Lower leg skin (tissue), 3 donors: ENCODE data around the gene FAM107B.

Experiments used
- CTCF ChIP-seq, 3 donors: fragments of 450-650 bp; IDR thresholded peaks; one replicate each; pipeline ENCODE4 v1.5.1; 2016; ENCODE audit warnings: antibody characterized with exemption in 3 of 3, mild to moderate bottlenecking in 3 of 3, moderate library complexity in 2 of 3
- POLR2A ChIP-seq, 2 donors: fragments of 450-650 bp; IDR thresholded peaks; one replicate each; pipeline ENCODE4 v1.6.1; 2016 to 2017; ENCODE audit warnings: antibody characterized with exemption in 2 of 2, mild to moderate bottlenecking in 1 of 2, moderate library complexity in 1 of 2

GRCh38 chr10:14481014-14481413 is 293.7 kb downstream of the FAM107B start:
- TF ChIP-seq POLR2A (IDR thresholded peaks at IDR 0.05), result no peak
- TF ChIP-seq CTCF (IDR thresholded peaks at IDR 0.05), result no peak
